Endothelial cell of umbilical vein (primary cell): Measurements from ENCODE around the gene C16orf90. TPM values are rescaled to one million over a fixed set of nuclear protein-coding genes. Genes with fewer than 3 reads are reported as not detected.

Experiments
- BruUV-seq: library from RNA; stranded (reverse); fragments of 400-500 nt; replicated peaks from 2 replicates; lab custom pipeline; 2021; lab: Mats Ljungman, UMichigan
- CTCF ChIA-PET: fragments of 300-600, 350-600 bp; sonication (Branson Sonifier 250); formaldehyde crosslinking; loops from one replicate; lab custom pipeline; 2021; ENCODE audit warnings: antibody characterized with exemption, inconsistent platforms; lab: Charles Lee
- POLR2A ChIA-PET: fragments of 300-600, 350-600 bp; sonication (Branson Sonifier 250); formaldehyde crosslinking; loops from one replicate; lab custom pipeline; 2021; ENCODE audit warnings: antibody characterized with exemption, inconsistent platforms; lab: Charles Lee
- DNase-seq: peaks from one replicate; pipeline ENCODE4 v3.0.0-alpha.2; 2011; ENCODE audit warnings: low read depth, low spot score
- FAIRE-seq: peaks from 2 replicates; lab custom pipeline; 2011; peaks lifted over from hg19 to GRCh38; lab: Jason Lieb, UNC
- H2AFZ ChIP-seq: 2 replicates; pipeline ENCODE4 v1.6.0; 2012; ENCODE audit warnings: low read depth, low read length, control low read depth, inconsistent platforms
- H3K27ac ChIP-seq: 2 replicates; pipeline ENCODE4 v1.5.1; 2011; ENCODE audit warnings: low read depth, mild to moderate bottlenecking, control low read depth, low read length, moderate library complexity; ENCODE audit not compliant: insufficient read depth
- H3K27me3 ChIP-seq, 2 experiments: 2 replicates each; pipeline versions ENCODE4 v1.6.0 to v1.6.1; 2011; ENCODE audit warnings: low read length in 2 of 2, mixed read lengths in 1 of 2; ENCODE audit not compliant: control insufficient read depth in 2 of 2, insufficient read depth in 2 of 2
- H3K36me3 ChIP-seq, 2 experiments: 2 replicates in 1 of 2; 3 replicates in 1 of 2; pipeline ENCODE4 v1.5.1; 2011; ENCODE audit warnings: low read length in 2 of 2, mild to moderate bottlenecking in 1 of 2, moderate library complexity in 1 of 2; ENCODE audit not compliant: control insufficient read depth in 2 of 2, insufficient read depth in 2 of 2; ENCODE audit errors: extremely low read depth in 1 of 2
- H3K4me1 ChIP-seq: 3 replicates; pipeline ENCODE4 v1.5.1; 2011; ENCODE audit warnings: mild to moderate bottlenecking, low read length; ENCODE audit not compliant: control insufficient read depth, insufficient read depth; ENCODE audit errors: extremely low read depth
- H3K4me2 ChIP-seq: 2 replicates; pipeline ENCODE4 v1.6.1; 2011; ENCODE audit warnings: low read length, control low read depth, mixed read lengths; ENCODE audit not compliant: insufficient read depth
- H3K4me3 ChIP-seq, 3 experiments: fragments of 200-600 bp in 1 of 3; sonication (generic), shearing (Covaris generic) in 1 of 3; replicated peaks in 1 of 3; 2 replicates each; pipeline ENCODE4 v1.5.1; 2011 to 2016; ENCODE audit warnings: control low read depth in 3 of 3, low read length in 3 of 3, mild to moderate bottlenecking in 2 of 3, inconsistent platforms in 1 of 3, low read depth in 1 of 3, moderate library complexity in 1 of 3; ENCODE audit not compliant: insufficient read depth in 1 of 3
- H3K79me2 ChIP-seq: 2 replicates; pipeline ENCODE4 v1.6.0; 2012; ENCODE audit warnings: low read length, inconsistent platforms; ENCODE audit not compliant: control insufficient read depth, insufficient read depth
- H3K9ac ChIP-seq: replicated peaks from 2 replicates; pipeline ENCODE3; 2011; ENCODE audit warnings: low read length, control low read depth; ENCODE audit not compliant: insufficient read depth; ENCODE audit errors: extremely low read depth
- H3K9me1 ChIP-seq: replicated peaks from 3 replicates; pipeline ENCODE4 v1.6.0; 2011; ENCODE audit warnings: mild to moderate bottlenecking, low read length; ENCODE audit not compliant: control insufficient read depth, insufficient read depth; ENCODE audit errors: extremely low read depth
- H3K9me3 ChIP-seq: replicated peaks from 2 replicates; pipeline ENCODE4 v1.5.1; 2012; ENCODE audit warnings: low read length, inconsistent platforms; ENCODE audit not compliant: control insufficient read depth, insufficient read depth
- H4K20me1 ChIP-seq: replicated peaks from 2 replicates; pipeline ENCODE3; 2011; ENCODE audit warnings: mild to moderate bottlenecking, low read length; ENCODE audit not compliant: control insufficient read depth, insufficient read depth; ENCODE audit errors: extremely low read depth
- EZH2 ChIP-seq: IDR thresholded peaks from 2 replicates; pipeline ENCODE4 v1.6.1; 2012; ENCODE audit warnings: borderline replicate concordance, low read depth, mild to moderate bottlenecking, moderate library complexity, low read length, inconsistent platforms; ENCODE audit not compliant: severe bottlenecking
- FOS ChIP-seq: IDR thresholded peaks from 2 replicates; pipeline ENCODE4 v1.6.1; 2011; ENCODE audit warnings: mild to moderate bottlenecking, low read length, moderate library complexity, borderline replicate concordance; ENCODE audit not compliant: insufficient read depth
- GATA2 ChIP-seq: IDR thresholded peaks from 2 replicates; pipeline ENCODE4 v1.7.0; 2011; ENCODE audit warnings: low read depth, mild to moderate bottlenecking, moderate library complexity, mixed read lengths, low read length; ENCODE audit not compliant: insufficient read length, insufficient read depth
- JUN ChIP-seq: IDR thresholded peaks from 2 replicates; pipeline ENCODE4 v1.6.1; 2011; ENCODE audit warnings: borderline replicate concordance, low read depth; ENCODE audit not compliant: insufficient read length, insufficient read depth
- MAX ChIP-seq: IDR thresholded peaks from 2 replicates; pipeline ENCODE4 v1.6.1; 2011; ENCODE audit not compliant: insufficient read depth, insufficient read length
- MYC ChIP-seq: IDR thresholded peaks from one replicate; pipeline ENCODE4 v1.6.1; 2011; ENCODE audit warnings: mild to moderate bottlenecking, low read depth, low read length
- POLR2A ChIP-seq: IDR thresholded peaks from 2 replicates; pipeline ENCODE4 v1.6.1; 2012; ENCODE audit warnings: low read depth, mild to moderate bottlenecking, control low read depth, low read length
- POLR2AphosphoS5 ChIP-seq: IDR thresholded peaks from 2 replicates; pipeline ENCODE4 v1.6.1; 2012; ENCODE audit warnings: low read depth, mild to moderate bottlenecking, control low read depth, low read length, moderate library complexity; ENCODE audit not compliant: insufficient read depth
- dilution Hi-C: fragments of 300-500 bp; cut with MboI; formaldehyde crosslinking; loops from one replicate; pipeline ENCODE4 v1.15.0; 2019; ENCODE audit warnings: low sequenced_read_pairs; ENCODE audit not compliant: extremely low pct_ligation_motif_present
- intact Hi-C: fragments of 100-400 bp; cut with micrococcal nuclease; formaldehyde crosslinking; loops from one replicate; pipeline ENCODE4 v1.10.0; 2022
- polyA plus RNA-seq, 4 experiments: library from polyadenylated mRNA; depleted of rRNA in 3 of 4; stranded (reverse) in 3 of 4; unstranded in 1 of 4; fragments of >200 nt; gene quantifications; 2 replicates each; pipeline versions ENCODE4 v1.2.1 to v1.2.3, GENCODE V29; 2011 to 2012; ENCODE audit warnings: missing spikeins in 1 of 4
- total RNA-seq: library from RNA; stranded (reverse); gene quantifications from 2 replicates; pipeline ENCODE4 v1.2.3, GENCODE V29; 2021
- TF ChIP-seq, protein P1 (sequence below), 2 donors: IDR thresholded peaks; 1 replicate in 1 of 2; 2 replicates in 1 of 2; pipeline ENCODE4 v1.5.1; 2011; ENCODE audit warnings: low read length in 2 of 2, mild to moderate bottlenecking in 2 of 2, moderate library complexity in 2 of 2, control low read depth in 1 of 2, inconsistent platforms in 1 of 2, low read depth in 1 of 2; ENCODE audit not compliant: insufficient read depth in 1 of 2; ENCODE audit errors: extremely low read depth in 1 of 2

C16orf90 gene
- total and polyA plus RNA-seq, 2 donors (not counting 3 experiments of a cell fraction or from before 2014, with no cell fraction given): not detected

DNA sequence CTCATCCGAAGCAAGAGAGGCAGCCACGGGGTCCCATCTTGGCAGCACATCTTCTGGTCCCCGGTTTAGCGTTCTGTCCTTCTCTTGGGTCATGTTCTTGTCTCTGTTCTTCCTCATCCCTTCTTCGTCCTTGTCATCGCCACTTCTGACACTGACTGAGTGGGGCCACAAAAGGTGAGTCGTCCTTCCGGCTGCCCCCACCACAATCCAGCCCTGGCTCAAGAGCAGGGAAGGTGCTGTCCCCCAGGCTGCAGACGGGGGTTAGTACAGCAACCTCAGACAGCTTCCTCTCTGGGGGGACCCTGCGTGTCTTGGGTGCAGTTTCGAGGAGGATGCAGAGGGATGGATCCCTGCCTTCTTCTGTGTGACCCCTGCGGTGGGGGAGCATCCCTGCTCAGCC is 30.0 kb downstream of the C16orf90 start:
- POLR2A ChIA-PET: no interaction called here
- CTCF ChIA-PET: no interaction called here
- intact Hi-C loops: no loop called here
- peaks cover 6% of the 10 kb centered on the region for H3K4me1 ChIP-seq
- no peak overlapping the region for H3K4me2 ChIP-seq
- no peak overlapping the region for H3K4me3 ChIP-seq
- H3K27me3 ChIP-seq: no peaks in the 10 kb centered on the region
- FAIRE-seq (no peak), DNase-seq (no peak)
- no peak overlapping the region for H2AFZ ChIP-seq
- H3K9ac ChIP-seq: no peak overlapping the region
- H3K9me3 ChIP-seq: no peaks in the 10 kb centered on the region
- peaks cover 94% of the 10 kb centered on the region for H3K79me2 ChIP-seq
- H3K36me3 ChIP-seq: peaks cover 4% of the 10 kb centered on the region in 2 experiments
- TF ChIP-seq POLR2AphosphoS5 (no peak), MYC (no peak), MAX (no peak), JUN (no peak), GATA2 (no peak), POLR2A (no peak), EZH2 (no peak), FOS (no peak)
- TF ChIP-seq, protein P1, sequence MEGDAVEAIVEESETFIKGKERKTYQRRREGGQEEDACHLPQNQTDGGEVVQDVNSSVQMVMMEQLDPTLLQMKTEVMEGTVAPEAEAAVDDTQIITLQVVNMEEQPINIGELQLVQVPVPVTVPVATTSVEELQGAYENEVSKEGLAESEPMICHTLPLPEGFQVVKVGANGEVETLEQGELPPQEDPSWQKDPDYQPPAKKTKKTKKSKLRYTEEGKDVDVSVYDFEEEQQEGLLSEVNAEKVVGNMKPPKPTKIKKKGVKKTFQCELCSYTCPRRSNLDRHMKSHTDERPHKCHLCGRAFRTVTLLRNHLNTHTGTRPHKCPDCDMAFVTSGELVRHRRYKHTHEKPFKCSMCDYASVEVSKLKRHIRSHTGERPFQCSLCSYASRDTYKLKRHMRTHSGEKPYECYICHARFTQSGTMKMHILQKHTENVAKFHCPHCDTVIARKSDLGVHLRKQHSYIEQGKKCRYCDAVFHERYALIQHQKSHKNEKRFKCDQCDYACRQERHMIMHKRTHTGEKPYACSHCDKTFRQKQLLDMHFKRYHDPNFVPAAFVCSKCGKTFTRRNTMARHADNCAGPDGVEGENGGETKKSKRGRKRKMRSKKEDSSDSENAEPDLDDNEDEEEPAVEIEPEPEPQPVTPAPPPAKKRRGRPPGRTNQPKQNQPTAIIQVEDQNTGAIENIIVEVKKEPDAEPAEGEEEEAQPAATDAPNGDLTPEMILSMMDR (IDR thresholded peaks at IDR 0.05; ENCODE audit: extremely low read depth in 1 of 2, insufficient read depth in 1 of 2, low read depth in 1 of 2, low read length in 2 of 2): no peak
- BruUV-seq: no TSS peak
- dilution Hi-C loops: no loop called here
- no peaks in the 10 kb centered on the region for H3K9me1 ChIP-seq
- H4K20me1 ChIP-seq: peaks cover 7% of the 10 kb centered on the region
- no peak overlapping the region for H3K27ac ChIP-seq
